Adipocyte (in vitro differentiated cells): Measurements from ENCODE around the gene TUBA1B.

Source experiments
- DNase-seq: peaks from one replicate; pipeline ENCODE4 v3.0.0-alpha.2; 2015; ENCODE audit warnings: low read depth
- H3K27me3 ChIP-seq: replicated peaks from 2 replicates; pipeline ENCODE4 v1.7.0; 2013; ENCODE audit warnings: mild to moderate bottlenecking, low read length, moderate library complexity; ENCODE audit not compliant: control insufficient read depth, insufficient read depth
- H3K36me3 ChIP-seq: 2 replicates; pipeline ENCODE4 v1.7.0; 2013; ENCODE audit warnings: low read length, mild to moderate bottlenecking, moderate library complexity; ENCODE audit not compliant: control insufficient read depth, insufficient read depth, severe bottlenecking
- H3K4me1 ChIP-seq: 2 replicates; pipeline ENCODE4 v1.7.0; 2013; ENCODE audit warnings: mild to moderate bottlenecking, low read length, moderate library complexity; ENCODE audit not compliant: control insufficient read depth, insufficient read depth
- H3K4me3 ChIP-seq: 2 replicates; pipeline ENCODE4 v1.7.0; 2013; ENCODE audit warnings: mild to moderate bottlenecking, low read length, moderate library complexity
- H3K9ac ChIP-seq: 2 replicates; pipeline ENCODE4 v1.7.0; 2013; ENCODE audit warnings: mild to moderate bottlenecking, low read length, moderate library complexity
- H3K9me3 ChIP-seq: 2 replicates; pipeline ENCODE4 v1.7.0; 2013; ENCODE audit warnings: mild to moderate bottlenecking, low read length, moderate library complexity; ENCODE audit not compliant: control insufficient read depth

The TUBA1B gene

DNA sequence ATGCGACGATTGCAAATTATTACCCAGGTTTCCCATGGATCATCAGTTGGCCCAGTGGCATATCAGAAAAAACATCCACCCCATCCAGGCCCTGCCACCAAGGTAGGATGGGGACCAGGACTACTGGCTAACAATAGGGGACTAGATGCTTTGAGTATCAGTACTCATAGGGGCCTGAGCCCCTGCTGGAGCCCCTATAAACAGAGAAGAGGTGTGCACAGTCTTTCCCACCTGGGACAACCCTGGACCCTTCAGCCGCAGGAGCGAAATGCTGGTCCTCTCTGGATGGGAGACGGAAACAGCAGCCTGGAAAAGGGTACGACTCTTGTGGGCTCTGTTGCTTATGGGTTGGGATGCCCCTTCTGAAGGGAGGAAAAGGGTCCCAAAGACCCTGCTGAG lies 42.3 kb downstream of the TUBA1B start:
- peaks cover 14% of the 10 kb centered on the region for H3K4me1 ChIP-seq
- DNase-seq = no peak
- H3K36me3 ChIP-seq = no peaks in the 10 kb centered on the region
- H3K9ac ChIP-seq = no peak overlapping the region
- H3K27me3 ChIP-seq = peaks cover 43% of the 10 kb centered on the region
- H3K4me3 ChIP-seq = no peak overlapping the region
- no peaks in the 10 kb centered on the region for H3K9me3 ChIP-seq

DNA sequence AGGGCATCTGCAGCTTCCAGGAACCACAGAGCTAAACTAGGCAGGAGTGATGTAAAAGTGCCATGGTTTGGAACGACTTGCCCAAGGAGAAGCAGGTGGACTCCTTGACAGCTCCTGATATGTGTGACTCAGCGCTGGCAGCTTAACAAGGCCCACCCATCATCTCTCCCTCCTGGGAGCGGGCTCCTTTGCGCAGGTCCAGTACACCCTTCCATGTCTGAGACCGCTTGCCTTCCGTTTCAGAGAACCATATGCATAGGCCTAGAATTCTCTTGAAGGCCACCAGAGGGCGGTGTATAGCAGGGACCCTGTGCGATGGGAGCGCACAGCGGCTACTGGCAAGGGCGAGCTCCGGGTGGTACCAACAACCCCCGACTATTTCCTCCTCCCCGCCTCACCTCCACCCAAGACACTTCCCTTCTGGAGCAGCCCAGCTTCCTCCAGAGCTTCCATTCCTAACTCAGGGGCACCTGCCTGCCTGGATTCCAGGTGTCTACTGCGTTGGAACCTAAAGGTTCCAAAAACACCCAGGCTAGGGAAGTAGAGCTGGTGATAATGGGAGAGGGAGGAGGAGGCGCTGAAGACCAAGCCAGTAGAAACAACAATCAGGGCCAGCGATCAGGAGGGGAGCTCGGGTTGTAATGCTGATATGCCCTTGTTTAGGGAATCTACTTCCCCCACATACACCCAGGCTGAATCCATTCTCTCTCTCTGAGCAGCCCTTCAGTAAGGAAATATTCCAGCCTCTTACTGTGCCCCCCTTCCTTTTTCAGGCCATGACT lies 42.9 kb downstream of the TUBA1B start:
- Histone ChIP-seq H3K9me3 (no peaks in the 10 kb centered on the region), H3K27me3 (peaks cover 38% of the 10 kb centered on the region), H3K9ac (no peak overlapping the region), H3K4me3 (no peak overlapping the region), H3K36me3 (no peaks in the 10 kb centered on the region), H3K4me1 (peaks cover 12% of the 10 kb centered on the region)
- peak; percentile 95 for DNase-seq

DNA sequence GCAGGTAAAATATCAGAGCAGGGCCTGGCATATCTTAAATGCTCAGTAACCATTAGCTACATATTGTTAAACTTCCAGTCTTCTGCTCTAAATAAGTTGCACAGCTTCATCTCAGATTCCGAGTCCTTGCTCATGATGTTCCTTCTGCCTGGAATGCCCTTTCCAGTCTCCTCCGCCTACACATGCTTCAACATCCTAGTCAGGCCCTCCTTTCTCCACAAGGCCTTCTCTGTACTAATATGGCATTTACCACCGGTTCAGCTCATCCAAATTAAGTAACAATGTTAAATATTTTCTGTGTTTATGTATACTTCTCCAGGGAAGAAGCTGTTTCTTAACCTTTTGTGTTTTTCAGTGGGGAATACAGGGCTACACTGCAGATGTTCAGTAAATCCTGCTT lies 45.1 kb downstream of the TUBA1B start:
- DNase-seq = peak; percentile 61
- H3K9ac ChIP-seq = no peak overlapping the region
- no peaks in the 10 kb centered on the region for H3K36me3 ChIP-seq
- H3K4me1 ChIP-seq = peaks cover 4% of the 10 kb centered on the region
- no peak overlapping the region for H3K4me3 ChIP-seq
- H3K27me3 ChIP-seq = peaks cover 15% of the 10 kb centered on the region
- H3K9me3 ChIP-seq = no peaks in the 10 kb centered on the region

DNA sequence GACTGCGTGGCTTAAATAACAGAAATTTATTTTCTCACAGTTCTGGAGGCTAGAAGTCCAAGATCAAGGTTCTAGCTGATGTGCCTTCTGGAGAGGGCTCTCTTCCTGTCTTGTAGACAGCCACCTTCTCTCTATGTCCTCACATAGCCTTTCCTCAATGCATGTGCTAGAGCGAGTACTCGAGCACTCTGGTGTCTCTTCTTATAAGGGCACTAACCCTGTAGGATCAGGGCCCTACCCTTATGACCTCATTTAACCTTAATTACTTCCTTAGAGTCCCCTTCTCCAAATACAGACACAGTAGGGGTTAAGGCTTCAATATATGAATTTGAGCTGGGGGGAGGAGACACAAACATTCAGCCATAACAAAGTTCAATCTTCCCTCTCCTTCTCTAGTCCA lies 46.8 kb downstream of the TUBA1B start:
- Histone ChIP-seq H3K4me3 (no peak overlapping the region), H3K36me3 (no peaks in the 10 kb centered on the region), H3K27me3 (peaks cover 9% of the 10 kb centered on the region), H3K9ac (no peak overlapping the region), H3K4me1 (no peaks in the 10 kb centered on the region), H3K9me3 (no peaks in the 10 kb centered on the region)
- no peak for DNase-seq

DNA sequence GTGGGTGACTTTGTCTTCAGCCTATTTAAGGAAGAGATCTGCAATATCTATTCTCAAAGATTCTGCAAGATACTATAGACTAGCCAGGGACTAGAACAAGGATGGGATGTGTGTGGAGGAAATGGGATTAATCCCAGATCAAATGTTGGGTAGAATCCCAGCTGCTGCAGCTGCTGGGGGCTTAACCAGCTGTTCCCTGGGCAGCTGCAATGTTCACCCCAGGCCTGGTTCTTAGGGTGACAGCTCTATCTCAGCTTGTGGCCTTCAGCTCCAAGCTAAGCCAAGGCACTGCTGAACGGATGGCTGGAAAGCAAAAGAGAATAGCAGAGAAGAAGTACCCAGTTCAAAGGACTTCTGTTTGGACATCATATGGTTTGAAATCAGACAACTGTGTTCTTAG lies 51.4 kb downstream of the TUBA1B start:
- no peaks in the 10 kb centered on the region for H3K4me1 ChIP-seq
- H3K9me3 ChIP-seq = no peaks in the 10 kb centered on the region
- no peak overlapping the region for H3K9ac ChIP-seq
- no peak for DNase-seq
- no peaks in the 10 kb centered on the region for H3K27me3 ChIP-seq
- H3K36me3 ChIP-seq = no peaks in the 10 kb centered on the region
- no peak overlapping the region for H3K4me3 ChIP-seq
